ENCODE measurements around the gene PCSK5. TPM values are rescaled to one million over a fixed set of nuclear protein-coding genes. Genes with fewer than 3 reads are reported as not detected.

PCSK5 gene
- total RNA-seq, 1 donor from 2014 or later = 8.9 TPM

DNA sequence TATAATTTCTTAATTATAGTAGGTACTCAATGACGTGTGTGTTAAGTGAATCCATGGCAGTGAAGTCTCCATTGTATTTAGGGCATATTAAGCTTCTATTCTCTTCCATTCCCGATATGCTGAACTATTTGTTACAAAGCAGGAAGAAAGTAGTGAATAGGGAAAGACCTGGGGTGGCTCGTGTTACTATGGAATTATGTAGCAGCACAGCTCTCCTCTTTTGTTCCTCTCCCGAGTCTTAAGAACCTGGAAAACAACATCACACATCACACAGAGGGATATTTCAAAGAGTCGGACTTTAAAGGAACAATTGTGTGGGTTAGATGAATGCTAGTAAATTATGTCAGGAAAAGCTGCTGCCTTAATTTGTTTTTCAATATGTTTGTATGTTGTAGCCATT is 131.8 kb downstream of the PCSK5 start:
- H3K4me3 Mint-ChIP-seq (ENCODE audit: unreplicated experiment) = no peak overlapping the region
- no peaks in the 10 kb centered on the region for H3K4me1 Mint-ChIP-seq (ENCODE audit: low read depth)
- DNase-seq (ENCODE audit: low spot score) = no peak
- H3K27ac Mint-ChIP-seq (ENCODE audit: unreplicated experiment) = no peak overlapping the region
- peaks cover 5% of the 10 kb centered on the region for H3K36me3 Mint-ChIP-seq (ENCODE audit: low read depth)
- no peaks in the 10 kb centered on the region for H3K9me3 Mint-ChIP-seq (ENCODE audit: low read depth)
- no peaks in the 10 kb centered on the region for H3K27me3 Mint-ChIP-seq (ENCODE audit: low read depth)
- TF ChIP-seq, protein P1, sequence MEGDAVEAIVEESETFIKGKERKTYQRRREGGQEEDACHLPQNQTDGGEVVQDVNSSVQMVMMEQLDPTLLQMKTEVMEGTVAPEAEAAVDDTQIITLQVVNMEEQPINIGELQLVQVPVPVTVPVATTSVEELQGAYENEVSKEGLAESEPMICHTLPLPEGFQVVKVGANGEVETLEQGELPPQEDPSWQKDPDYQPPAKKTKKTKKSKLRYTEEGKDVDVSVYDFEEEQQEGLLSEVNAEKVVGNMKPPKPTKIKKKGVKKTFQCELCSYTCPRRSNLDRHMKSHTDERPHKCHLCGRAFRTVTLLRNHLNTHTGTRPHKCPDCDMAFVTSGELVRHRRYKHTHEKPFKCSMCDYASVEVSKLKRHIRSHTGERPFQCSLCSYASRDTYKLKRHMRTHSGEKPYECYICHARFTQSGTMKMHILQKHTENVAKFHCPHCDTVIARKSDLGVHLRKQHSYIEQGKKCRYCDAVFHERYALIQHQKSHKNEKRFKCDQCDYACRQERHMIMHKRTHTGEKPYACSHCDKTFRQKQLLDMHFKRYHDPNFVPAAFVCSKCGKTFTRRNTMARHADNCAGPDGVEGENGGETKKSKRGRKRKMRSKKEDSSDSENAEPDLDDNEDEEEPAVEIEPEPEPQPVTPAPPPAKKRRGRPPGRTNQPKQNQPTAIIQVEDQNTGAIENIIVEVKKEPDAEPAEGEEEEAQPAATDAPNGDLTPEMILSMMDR (IDR thresholded peaks at IDR 0.05) = no peak

DNA sequence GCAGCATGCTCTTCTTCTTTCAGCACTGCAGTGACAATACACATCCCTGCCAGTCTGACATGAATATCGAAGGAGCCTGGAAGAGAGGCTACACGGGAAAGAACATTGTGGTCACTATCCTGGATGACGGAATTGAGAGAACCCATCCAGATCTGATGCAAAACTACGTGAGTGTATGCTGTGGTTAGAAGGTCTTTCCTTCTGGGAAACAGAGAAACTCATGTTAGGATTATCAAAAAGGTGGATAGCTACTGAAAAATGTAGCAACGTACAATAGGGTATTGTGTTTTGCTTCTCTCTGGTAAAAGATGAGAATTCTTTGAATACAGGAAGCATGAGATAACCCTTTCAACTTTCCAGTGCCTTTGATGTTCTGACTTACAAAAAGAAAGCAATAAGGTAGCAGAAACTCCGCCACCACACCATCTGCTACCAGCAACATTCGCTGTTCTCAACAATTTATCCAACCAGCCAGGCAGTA is 133.3 kb downstream of the PCSK5 start:
- peaks cover 12% of the 10 kb centered on the region for H3K36me3 Mint-ChIP-seq (ENCODE audit: low read depth)
- DNase-seq (ENCODE audit: low spot score) = no peak
- no peak overlapping the region for H3K27ac Mint-ChIP-seq (ENCODE audit: unreplicated experiment)
- no peaks in the 10 kb centered on the region for H3K4me1 Mint-ChIP-seq (ENCODE audit: low read depth)
- H3K27me3 Mint-ChIP-seq (ENCODE audit: low read depth) = no peaks in the 10 kb centered on the region
- H3K9me3 Mint-ChIP-seq (ENCODE audit: low read depth) = no peaks in the 10 kb centered on the region
- TF ChIP-seq, protein P1 (IDR thresholded peaks at IDR 0.05) = no peak
- H3K4me3 Mint-ChIP-seq (ENCODE audit: unreplicated experiment) = no peak overlapping the region

DNA sequence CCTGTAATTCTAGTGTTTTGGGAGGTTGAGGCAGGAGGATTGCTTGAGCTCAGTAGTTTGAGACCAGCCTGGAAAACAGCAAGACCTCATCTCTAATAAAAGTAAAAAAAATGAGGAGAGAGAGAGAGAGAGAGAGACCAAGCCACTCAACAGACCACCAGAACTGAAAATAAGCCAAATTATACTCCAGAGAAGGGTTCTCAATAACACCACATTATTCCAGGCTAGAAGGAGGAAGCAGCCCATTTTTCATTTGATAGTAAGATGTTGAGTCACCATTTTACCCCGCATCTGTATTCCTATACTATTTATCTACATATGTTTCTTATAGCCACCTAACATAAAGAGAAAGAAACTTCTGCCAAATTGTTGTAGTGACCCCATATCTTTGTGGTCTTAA is 134.8 kb downstream of the PCSK5 start:
- no peak overlapping the region for H3K4me3 Mint-ChIP-seq (ENCODE audit: unreplicated experiment)
- H3K9me3 Mint-ChIP-seq (ENCODE audit: low read depth) = no peaks in the 10 kb centered on the region
- TF ChIP-seq, protein P1 (IDR thresholded peaks at IDR 0.05) = no peak
- DNase-seq (ENCODE audit: low spot score) = no peak
- H3K27ac Mint-ChIP-seq (ENCODE audit: unreplicated experiment) = no peak overlapping the region
- H3K4me1 Mint-ChIP-seq (ENCODE audit: low read depth) = peaks cover 4% of the 10 kb centered on the region
- H3K36me3 Mint-ChIP-seq (ENCODE audit: low read depth) = peaks cover 12% of the 10 kb centered on the region
- no peaks in the 10 kb centered on the region for H3K27me3 Mint-ChIP-seq (ENCODE audit: low read depth)

DNA sequence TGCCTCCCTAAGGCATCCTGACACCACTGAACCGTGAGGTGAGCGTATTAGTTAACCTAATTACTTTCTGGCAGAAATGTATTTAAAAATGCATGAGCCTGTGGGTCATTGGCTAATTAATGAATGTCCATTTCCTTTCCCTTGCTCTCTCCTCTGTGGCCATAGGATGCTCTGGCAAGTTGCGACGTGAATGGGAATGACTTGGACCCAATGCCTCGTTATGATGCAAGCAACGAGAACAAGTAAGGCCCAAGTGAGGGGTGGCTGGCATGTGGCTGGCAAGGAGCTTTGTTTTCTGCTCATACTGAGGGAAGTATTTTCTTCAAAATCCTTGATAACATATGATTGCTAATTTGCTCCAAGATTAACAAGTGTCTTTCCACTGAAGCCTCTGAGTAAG is 136.3 kb downstream of the PCSK5 start:
- H3K9me3 Mint-ChIP-seq (ENCODE audit: low read depth) = no peaks in the 10 kb centered on the region
- no peaks in the 10 kb centered on the region for H3K27me3 Mint-ChIP-seq (ENCODE audit: low read depth)
- peaks cover 5% of the 10 kb centered on the region for H3K4me1 Mint-ChIP-seq (ENCODE audit: low read depth)
- H3K27ac Mint-ChIP-seq (ENCODE audit: unreplicated experiment) = no peak overlapping the region
- TF ChIP-seq, protein P1 (IDR thresholded peaks at IDR 0.05) = no peak
- H3K36me3 Mint-ChIP-seq (ENCODE audit: low read depth) = peaks cover 12% of the 10 kb centered on the region
- DNase-seq (ENCODE audit: low spot score) = no peak
- no peak overlapping the region for H3K4me3 Mint-ChIP-seq (ENCODE audit: unreplicated experiment)

DNA sequence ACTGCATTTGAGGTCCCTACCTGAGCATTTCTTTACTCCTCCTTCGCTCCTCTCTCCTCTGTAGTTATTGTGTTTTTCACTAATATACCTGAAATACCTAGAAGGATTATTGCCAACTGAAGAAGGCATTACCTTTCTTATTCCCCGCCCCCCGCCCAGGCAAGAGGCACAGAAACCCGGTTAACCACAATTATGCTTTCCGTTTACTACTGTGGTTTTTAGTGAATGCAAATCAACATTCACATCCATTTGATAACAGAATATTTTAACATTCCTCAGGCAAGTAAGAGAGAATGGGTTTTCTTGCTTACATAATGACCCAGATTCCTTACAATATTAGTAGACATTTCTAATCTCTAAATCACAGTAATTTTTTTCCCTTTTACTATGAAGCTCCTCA is 136.9 kb downstream of the PCSK5 start:
- no peak overlapping the region for H3K4me3 Mint-ChIP-seq (ENCODE audit: unreplicated experiment)
- no peak overlapping the region for H3K27ac Mint-ChIP-seq (ENCODE audit: unreplicated experiment)
- no peak for DNase-seq (ENCODE audit: low spot score)
- peaks cover 11% of the 10 kb centered on the region for H3K4me1 Mint-ChIP-seq (ENCODE audit: low read depth)
- no peaks in the 10 kb centered on the region for H3K27me3 Mint-ChIP-seq (ENCODE audit: low read depth)
- no peaks in the 10 kb centered on the region for H3K9me3 Mint-ChIP-seq (ENCODE audit: low read depth)
- TF ChIP-seq, protein P1 (IDR thresholded peaks at IDR 0.05) = no peak
- peaks cover 12% of the 10 kb centered on the region for H3K36me3 Mint-ChIP-seq (ENCODE audit: low read depth)
